ENCODE data around the gene SMLR1. TPM values are rescaled to one million over a fixed set of nuclear protein-coding genes. Genes with fewer than 3 reads are reported as not detected.

Gene SMLR1
- total and polyA plus RNA-seq, 4 donors = 20.8 to 65.2 (median 39.6) TPM

GRCh38 chr6:130838250-130838860 is 11.1 kb downstream of the SMLR1 start:
- Histone ChIP-seq H3K36me3 (ENCODE audit: control insufficient read depth in 4 of 4, insufficient read depth in 3 of 4, low read depth in 1 of 4, low read length in 3 of 4) (peaks cover 4 to 23% (median 14%) of the 10 kb centered on the region in 4 donors), H3K4me3 (ENCODE audit: low read depth in 1 of 3, low read length in 3 of 3) (no peak overlapping the region), H3K27ac (ENCODE audit: low read depth in 1 of 2, low read length in 2 of 2) (no peak overlapping the region), H3K9me3 (ENCODE audit: control insufficient read depth in 4 of 4, low read length in 3 of 4) (no peaks in the 10 kb centered on the region), H3K4me1 (ENCODE audit: control insufficient read depth in 4 of 4, insufficient read depth in 4 of 4, low read length in 3 of 4) (peaks cover 2 to 74% (median 50%) of the 10 kb centered on the region in 4 donors), H3K9ac (ENCODE audit: low read depth in 1 of 2, low read length in 2 of 2) (no peak overlapping the region), H3K27me3 (ENCODE audit: control insufficient read depth in 4 of 4, insufficient read depth in 4 of 4, low read length in 3 of 4) (no peaks in the 10 kb centered on the region)
- DNase-seq (ENCODE audit: low spot score) = no peak
- no peak for TF ChIP-seq HNF4G (IDR thresholded peaks at IDR 0.05)
- no peak for TF ChIP-seq EGR1 (IDR thresholded peaks at IDR 0.05; ENCODE audit: low read depth in 2 of 2)
- no peak for TF ChIP-seq HNF4A (conservative IDR thresholded peaks at IDR 0.05)
- no peak for TF ChIP-seq GABPA (IDR thresholded peaks at IDR 0.05 in 1 of 2, conservative IDR thresholded peaks at IDR 0.05 in 1 of 2)
- TF ChIP-seq ATF3 (IDR thresholded peaks at IDR 0.05) = no peak
- no peak for TF ChIP-seq RAD21 (IDR thresholded peaks at IDR 0.05)
- no peak for TF ChIP-seq FOXA2 (IDR thresholded peaks at IDR 0.05)
- no peak for TF ChIP-seq MAX (IDR thresholded peaks at IDR 0.05)
- no peak for TF ChIP-seq RXRA (IDR thresholded peaks at IDR 0.05)
- no peak for TF ChIP-seq ZBTB33 (IDR thresholded peaks at IDR 0.05)
- no peak for TF ChIP-seq CTCF (IDR thresholded peaks at IDR 0.05; ENCODE audit: low read depth, low read length, missing input control)
- no peak for TF ChIP-seq SP1 (IDR thresholded peaks at IDR 0.05)
- TF ChIP-seq NR2F2 (IDR thresholded peaks at IDR 0.05) = no peak
- TF ChIP-seq JUND (IDR thresholded peaks at IDR 0.05) = no peak
- WGBS = 92% methylated on average over 6 of the region's 6 CpGs

GRCh38 chr6:130838951-130839350 is 11.7 kb downstream of the SMLR1 start:
- Histone ChIP-seq H3K36me3 (ENCODE audit: control insufficient read depth in 4 of 4, insufficient read depth in 3 of 4, low read depth in 1 of 4, low read length in 3 of 4) (peaks cover 4 to 23% (median 14%) of the 10 kb centered on the region in 4 donors), H3K4me1 (ENCODE audit: control insufficient read depth in 4 of 4, insufficient read depth in 4 of 4, low read length in 3 of 4) (peaks cover 2 to 74% (median 44%) of the 10 kb centered on the region in 4 donors), H3K27me3 (ENCODE audit: control insufficient read depth in 4 of 4, insufficient read depth in 4 of 4, low read length in 3 of 4) (no peaks in the 10 kb centered on the region), H3K4me3 (ENCODE audit: low read depth in 1 of 3, low read length in 3 of 3) (no peak overlapping the region), H3K27ac (ENCODE audit: low read depth in 1 of 2, low read length in 2 of 2) (no peak overlapping the region), H3K9me3 (ENCODE audit: control insufficient read depth in 4 of 4, low read length in 3 of 4) (no peaks in the 10 kb centered on the region), H3K9ac (ENCODE audit: low read depth in 1 of 2, low read length in 2 of 2) (no peak overlapping the region)
- TF ChIP-seq FOXA1 (IDR thresholded peaks at IDR 0.05) (no peak), HNF4G (IDR thresholded peaks at IDR 0.05) (no peak), REST (IDR thresholded peaks at IDR 0.05) (no peak), ZBTB33 (IDR thresholded peaks at IDR 0.05) (no peak), ATF3 (IDR thresholded peaks at IDR 0.05) (no peak), RAD21 (IDR thresholded peaks at IDR 0.05) (no peak), FOXA2 (IDR thresholded peaks at IDR 0.05) (no peak), HNF4A (conservative IDR thresholded peaks at IDR 0.05) (no peak), SP1 (IDR thresholded peaks at IDR 0.05) (no peak), MAX (IDR thresholded peaks at IDR 0.05) (no peak), CTCF (IDR thresholded peaks at IDR 0.05; ENCODE audit: low read depth, low read length, missing input control) (no peak), EGR1 (IDR thresholded peaks at IDR 0.05; ENCODE audit: low read depth in 2 of 2) (no peak), JUND (IDR thresholded peaks at IDR 0.05) (no peak)
- 31% methylated on average over 5 of the region's 5 CpGs for WGBS
- no peak for DNase-seq (ENCODE audit: low spot score)

Data from liver (tissue), 9 donors.